ENCODE results near the gene CDH13.

Gene CDH13

GRCh38 chr16:83011939-83012338, 385.2 kb downstream of the CDH13 start:
- no peak overlapping the region for H3K4me3 ChIP-seq (ENCODE audit: low read length)
- no peak for TF ChIP-seq CTCF (conservative IDR thresholded peaks at IDR 0.05; ENCODE audit: low read length)
- DNase-seq (ENCODE audit: low read depth): no peak

DNA sequence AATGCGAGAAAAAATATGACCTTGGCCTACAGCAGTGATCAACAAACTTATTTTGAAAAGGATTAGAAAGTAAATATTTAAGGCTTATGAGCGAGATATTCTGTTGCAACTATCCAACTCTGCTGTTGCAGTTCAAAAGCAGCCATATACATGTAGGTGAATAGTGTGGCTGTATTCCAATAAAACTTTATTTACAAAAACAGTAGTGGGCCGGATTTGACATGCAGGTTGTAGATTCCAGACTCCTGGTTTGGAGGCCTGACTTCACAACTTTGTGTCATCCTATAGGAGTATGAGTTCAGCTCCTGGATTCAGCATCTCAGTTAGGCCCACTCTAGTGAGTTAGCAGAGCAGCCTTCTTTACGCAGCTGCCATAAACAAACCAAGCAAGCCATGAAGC, 386.3 kb downstream of the CDH13 start:
- H3K4me3 ChIP-seq (ENCODE audit: low read length): no peak overlapping the region
- no peak for DNase-seq (ENCODE audit: low read depth)
- no peak for TF ChIP-seq CTCF (conservative IDR thresholded peaks at IDR 0.05; ENCODE audit: low read length)

DNA sequence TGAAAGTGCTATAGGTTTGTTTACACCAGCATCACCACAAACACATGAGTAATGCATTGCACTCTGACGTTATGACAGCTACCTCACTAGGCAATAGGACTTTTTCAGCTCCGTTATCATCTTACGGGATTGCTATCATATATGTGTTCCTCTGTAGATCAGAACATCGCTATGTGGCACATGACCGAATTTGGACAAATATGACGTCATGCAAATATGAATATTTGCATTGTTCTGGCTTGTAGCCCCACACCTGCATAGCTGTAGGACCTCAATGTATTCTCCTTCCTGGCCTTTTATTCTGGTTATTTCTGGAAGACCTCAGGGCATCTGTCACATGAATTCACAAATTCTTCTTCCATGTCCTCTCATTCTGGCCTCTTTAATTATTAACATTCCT, 393.2 kb downstream of the CDH13 start:
- H3K4me3 ChIP-seq (ENCODE audit: low read length): no peak overlapping the region
- no peak for TF ChIP-seq CTCF (conservative IDR thresholded peaks at IDR 0.05; ENCODE audit: low read length)
- DNase-seq (ENCODE audit: low read depth): no peak

DNA sequence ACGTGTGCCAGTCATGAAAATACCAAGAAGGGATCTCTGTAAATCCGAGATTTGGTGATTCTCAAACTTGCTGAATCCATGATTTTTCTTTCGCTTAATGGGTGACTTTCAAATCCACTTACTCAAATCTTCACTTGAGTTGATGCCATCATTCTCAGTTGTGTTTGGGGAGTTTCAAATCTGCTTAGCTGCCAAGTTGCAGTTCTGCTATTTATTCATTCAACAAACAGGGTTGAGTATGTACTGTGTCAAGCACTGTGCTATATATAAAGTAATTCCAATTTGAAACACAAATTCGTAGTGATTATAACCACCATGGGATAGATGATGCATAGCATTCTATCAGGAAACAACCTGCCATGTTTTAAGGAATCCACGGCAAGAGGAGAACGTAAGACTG, 394.3 kb downstream of the CDH13 start:
- no peak for DNase-seq (ENCODE audit: low read depth)
- no peak overlapping the region for H3K4me3 ChIP-seq (ENCODE audit: low read length)
- no peak for TF ChIP-seq CTCF (conservative IDR thresholded peaks at IDR 0.05; ENCODE audit: low read length)

DNA sequence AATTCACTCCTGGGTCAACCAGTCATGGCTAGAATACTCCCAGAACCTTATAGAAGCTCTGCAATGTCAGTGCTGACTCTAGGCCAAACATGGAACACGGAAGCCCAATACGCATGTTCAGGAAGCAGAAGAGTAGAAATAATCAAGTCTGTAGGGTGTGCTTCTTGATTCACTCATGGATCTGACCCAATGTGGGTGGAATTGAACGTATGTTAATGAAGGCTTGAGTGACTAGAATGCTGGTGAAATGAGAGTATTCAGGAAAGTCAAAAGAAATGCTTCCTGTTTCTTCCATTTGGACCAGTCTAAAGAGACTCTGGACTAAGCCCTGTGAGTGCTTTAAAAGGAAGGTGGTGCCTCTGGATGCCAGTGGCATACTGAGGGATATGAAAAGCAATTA, 395.0 kb downstream of the CDH13 start:
- no peak for TF ChIP-seq CTCF (conservative IDR thresholded peaks at IDR 0.05; ENCODE audit: low read length)
- DNase-seq (ENCODE audit: low read depth): no peak
- H3K4me3 ChIP-seq (ENCODE audit: low read length): no peak overlapping the region

- TF ChIP-seq CTCF (conservative IDR thresholded peaks at IDR 0.05; ENCODE audit: low read length): no peak
- H3K4me3 ChIP-seq (ENCODE audit: low read length): no peak overlapping the region
- DNase-seq (ENCODE audit: low read depth): no peak
These were observed 396.2 kb downstream of the CDH13 start for GRCh38 chr16:83023011-83023410.

- H3K4me3 ChIP-seq (ENCODE audit: low read length): no peak overlapping the region
- DNase-seq (ENCODE audit: low read depth): no peak
- no peak for TF ChIP-seq CTCF (conservative IDR thresholded peaks at IDR 0.05; ENCODE audit: low read length)
These were observed 396.9 kb downstream of the CDH13 start for GRCh38 chr16:83023640-83024039.
